HepG2 (cell line): ENCODE results near the gene RBM6.
"Not testable (repeated sequence)": the region's sequence is repeated elsewhere in the genome, so short reads cannot be mapped to it uniquely, and the experiment has no call there.

Source experiments
- ELF4 ChIP-seq: sonication (generic); formaldehyde crosslinking; IDR thresholded peaks from 2 replicates; pipeline ENCODE4 v1.5.0; 2020; ENCODE audit warnings: missing genetic modification reagents, mild to moderate bottlenecking, moderate library complexity, borderline replicate concordance
- FOXO1 ChIP-seq: sonication (generic); formaldehyde crosslinking; IDR thresholded peaks from 2 replicates; pipeline ENCODE4 v1.4.0; 2020; ENCODE audit warnings: missing genetic modification reagents
- JUND ChIP-seq: sonication (generic); formaldehyde crosslinking; IDR thresholded peaks from 2 replicates; pipeline ENCODE4 v1.8.0; 2022; ENCODE audit warnings: mild to moderate bottlenecking, missing genetic modification reagents
- KDM5B ChIP-seq: sonication (generic); formaldehyde crosslinking; IDR thresholded peaks from 2 replicates; pipeline ENCODE4 v1.4.0; 2020; ENCODE audit warnings: missing genetic modification reagents, mild to moderate bottlenecking, borderline replicate concordance
- POLR2A ChIP-seq, 2 experiments: IDR thresholded peaks; 2 replicates each; pipeline ENCODE4 v1.6.1; 2011; ENCODE audit warnings: low read depth in 2 of 2, low read length in 2 of 2, mild to moderate bottlenecking in 1 of 2, moderate library complexity in 1 of 2; ENCODE audit not compliant: insufficient read depth in 1 of 2
- POLR2AphosphoS5 ChIP-seq: IDR thresholded peaks from 2 replicates; pipeline ENCODE4 v1.6.1; 2012; ENCODE audit warnings: low read depth, low read length
- SETDB1 ChIP-seq: sonication (generic); formaldehyde crosslinking; IDR thresholded peaks from 2 replicates; pipeline ENCODE4 v1.5.1; 2020; ENCODE audit warnings: missing genetic modification reagents, mild to moderate bottlenecking, borderline replicate concordance
- TBP ChIP-seq: sonication (generic); formaldehyde crosslinking; IDR thresholded peaks from 2 replicates; pipeline ENCODE4 v1.5.0; 2020; ENCODE audit warnings: missing genetic modification reagents
- ZNF207 ChIP-seq: fragments of 450-650 bp; IDR thresholded peaks from 2 replicates; pipeline ENCODE4 v1.6.1; 2016; ENCODE audit warnings: antibody characterized with exemption, borderline replicate concordance
- ZNF652 ChIP-seq: IDR thresholded peaks from 2 replicates; pipeline ENCODE4 v1.6.1; 2016; ENCODE audit warnings: low read depth, borderline replicate concordance
- TF ChIP-seq, protein P1 (sequence below): sonication (generic); formaldehyde crosslinking; IDR thresholded peaks from 2 replicates; pipeline ENCODE4 v1.5.0; 2020; ENCODE audit warnings: mild to moderate bottlenecking, missing genetic modification reagents, moderate library complexity
- TF ChIP-seq, protein P2 (sequence below): sonication (generic); formaldehyde crosslinking; IDR thresholded peaks from 2 replicates; pipeline ENCODE4 v1.4.0; 2020; ENCODE audit warnings: missing genetic modification reagents
- TF ChIP-seq, protein P3 (sequence below): sonication (generic); formaldehyde crosslinking; IDR thresholded peaks from 2 replicates; pipeline ENCODE4 v1.8.0; 2022; ENCODE audit warnings: mild to moderate bottlenecking, missing genetic modification reagents, borderline replicate concordance

DNA sequence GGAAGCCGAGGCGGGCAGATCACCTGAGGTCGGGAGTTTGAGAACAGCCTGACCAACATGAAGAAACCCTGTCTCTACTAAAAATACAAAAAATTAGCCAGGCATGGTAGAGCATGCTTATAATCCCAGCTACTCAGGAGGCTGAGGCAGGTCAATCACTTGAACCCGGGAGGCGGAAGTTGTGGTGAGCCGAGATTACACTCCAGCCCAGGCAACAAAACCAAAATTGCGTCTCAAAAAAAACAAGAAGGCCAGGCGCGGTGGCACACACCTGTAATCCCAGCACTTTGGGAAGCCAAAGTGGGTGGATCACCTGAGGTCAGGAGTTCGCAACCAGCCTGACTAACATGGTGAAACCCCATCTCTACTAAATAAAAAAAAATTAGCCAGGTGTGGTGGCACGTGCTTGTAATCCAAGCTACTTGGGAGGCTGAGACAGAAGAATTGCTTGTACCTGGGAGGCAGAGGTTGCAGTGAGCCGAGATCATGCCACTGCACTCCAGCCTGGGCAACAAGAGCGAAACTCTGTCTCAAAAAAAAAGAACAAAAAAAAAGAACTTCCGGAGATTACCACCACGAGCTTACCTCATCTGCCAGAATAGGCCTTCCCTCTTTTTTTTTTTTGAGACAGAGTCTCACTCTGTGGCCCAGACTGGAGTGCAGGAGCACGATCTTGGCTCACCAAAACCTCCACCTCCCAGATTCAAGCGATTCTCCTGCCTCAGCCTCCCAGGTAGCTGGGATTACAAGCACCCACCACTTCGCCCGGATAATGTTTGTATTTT lies 22.0 kb upstream of the RBM6 start:
- TF ChIP-seq ELF4 (CRISPR knock-in tag); ZNF207; POLR2AphosphoS5; POLR2A (IDR thresholded peaks at IDR 0.05; ENCODE audit: insufficient read depth in 1 of 2, low read depth in 2 of 2, low read length in 2 of 2); ZNF652 (CRISPR knock-in tag); SETDB1 (CRISPR knock-in tag); KDM5B (CRISPR knock-in tag); FOXO1; TBP (CRISPR knock-in tag); JUND (CRISPR knock-in tag): not testable (repeated sequence)
- TF ChIP-seq, protein P1, sequence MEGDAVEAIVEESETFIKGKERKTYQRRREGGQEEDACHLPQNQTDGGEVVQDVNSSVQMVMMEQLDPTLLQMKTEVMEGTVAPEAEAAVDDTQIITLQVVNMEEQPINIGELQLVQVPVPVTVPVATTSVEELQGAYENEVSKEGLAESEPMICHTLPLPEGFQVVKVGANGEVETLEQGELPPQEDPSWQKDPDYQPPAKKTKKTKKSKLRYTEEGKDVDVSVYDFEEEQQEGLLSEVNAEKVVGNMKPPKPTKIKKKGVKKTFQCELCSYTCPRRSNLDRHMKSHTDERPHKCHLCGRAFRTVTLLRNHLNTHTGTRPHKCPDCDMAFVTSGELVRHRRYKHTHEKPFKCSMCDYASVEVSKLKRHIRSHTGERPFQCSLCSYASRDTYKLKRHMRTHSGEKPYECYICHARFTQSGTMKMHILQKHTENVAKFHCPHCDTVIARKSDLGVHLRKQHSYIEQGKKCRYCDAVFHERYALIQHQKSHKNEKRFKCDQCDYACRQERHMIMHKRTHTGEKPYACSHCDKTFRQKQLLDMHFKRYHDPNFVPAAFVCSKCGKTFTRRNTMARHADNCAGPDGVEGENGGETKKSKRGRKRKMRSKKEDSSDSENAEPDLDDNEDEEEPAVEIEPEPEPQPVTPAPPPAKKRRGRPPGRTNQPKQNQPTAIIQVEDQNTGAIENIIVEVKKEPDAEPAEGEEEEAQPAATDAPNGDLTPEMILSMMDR (CRISPR knock-in tag), result not testable (repeated sequence)
- TF ChIP-seq, protein P2, sequence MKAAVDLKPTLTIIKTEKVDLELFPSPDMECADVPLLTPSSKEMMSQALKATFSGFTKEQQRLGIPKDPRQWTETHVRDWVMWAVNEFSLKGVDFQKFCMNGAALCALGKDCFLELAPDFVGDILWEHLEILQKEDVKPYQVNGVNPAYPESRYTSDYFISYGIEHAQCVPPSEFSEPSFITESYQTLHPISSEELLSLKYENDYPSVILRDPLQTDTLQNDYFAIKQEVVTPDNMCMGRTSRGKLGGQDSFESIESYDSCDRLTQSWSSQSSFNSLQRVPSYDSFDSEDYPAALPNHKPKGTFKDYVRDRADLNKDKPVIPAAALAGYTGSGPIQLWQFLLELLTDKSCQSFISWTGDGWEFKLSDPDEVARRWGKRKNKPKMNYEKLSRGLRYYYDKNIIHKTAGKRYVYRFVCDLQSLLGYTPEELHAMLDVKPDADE, result not testable (repeated sequence)
- TF ChIP-seq, protein P3, sequence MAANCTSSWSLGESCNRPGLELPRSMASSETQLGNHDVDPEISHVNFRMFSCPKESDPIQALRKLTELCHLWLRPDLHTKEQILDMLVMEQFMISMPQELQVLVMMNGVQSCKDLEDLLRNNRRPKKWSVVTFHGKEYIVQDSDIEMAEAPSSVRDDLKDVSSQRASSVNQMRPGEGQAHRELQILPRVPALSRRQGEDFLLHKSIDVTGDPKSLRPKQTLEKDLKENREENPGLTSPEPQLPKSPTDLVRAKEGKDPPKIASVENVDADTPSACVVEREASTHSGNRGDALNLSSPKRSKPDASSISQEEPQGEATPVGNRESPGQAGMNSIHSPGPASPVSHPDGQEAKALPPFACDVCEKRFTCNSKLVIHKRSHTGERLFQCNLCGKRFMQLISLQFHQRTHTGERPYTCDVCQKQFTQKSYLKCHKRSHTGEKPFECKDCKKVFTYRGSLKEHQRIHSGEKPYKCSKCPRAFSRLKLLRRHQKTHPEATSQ, result not testable (repeated sequence)
